Ureter (tissue), 1 donor: ENCODE data around the gene EEF1AKMT1. TPM values are rescaled to one million over a fixed set of nuclear protein-coding genes. Genes with fewer than 3 reads are reported as not detected.
"Not testable (repeated sequence)": the region's sequence is repeated elsewhere in the genome, so short reads cannot be mapped to it uniquely, and the experiment has no call there.

Experiments used
- DNase-seq: peaks from one replicate; pipeline ENCODE4 v3.0.0-alpha.2; 2020; ENCODE audit warnings: low spot score
- total RNA-seq: library from RNA; stranded (reverse); gene quantifications from one replicate; pipeline ENCODE4 v1.2.4, GENCODE V29; 2023
- donor health status: DM: yes; HTN: yes; CAD: no.

The EEF1AKMT1 gene
- total RNA-seq, 1 donor from 2014 or later: 14.2 TPM

DNA sequence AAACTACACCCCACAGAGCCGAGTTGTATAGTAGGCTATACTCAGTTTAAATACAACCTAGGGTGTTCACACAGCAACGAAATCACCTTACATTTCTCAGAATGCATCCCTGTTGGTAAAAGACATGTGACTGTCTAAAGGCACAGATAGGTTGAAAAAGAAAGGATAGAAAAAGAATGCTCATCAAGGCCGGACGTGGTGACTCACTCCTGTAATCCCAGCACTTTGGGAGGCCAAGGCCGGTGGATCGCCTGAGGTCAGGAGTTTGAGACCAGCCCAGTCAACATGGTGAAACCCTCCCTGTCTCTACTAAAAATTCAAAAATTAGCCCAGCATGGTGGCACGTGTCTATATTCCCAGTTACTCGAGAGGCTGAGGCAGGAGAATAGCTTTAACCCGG, 74.0 kb downstream of the EEF1AKMT1 start:
- DNase-seq: no peak

GRCh38 chr13:20696073-20696472, 77.7 kb downstream of the EEF1AKMT1 start:
- DNase-seq: no peak

DNA sequence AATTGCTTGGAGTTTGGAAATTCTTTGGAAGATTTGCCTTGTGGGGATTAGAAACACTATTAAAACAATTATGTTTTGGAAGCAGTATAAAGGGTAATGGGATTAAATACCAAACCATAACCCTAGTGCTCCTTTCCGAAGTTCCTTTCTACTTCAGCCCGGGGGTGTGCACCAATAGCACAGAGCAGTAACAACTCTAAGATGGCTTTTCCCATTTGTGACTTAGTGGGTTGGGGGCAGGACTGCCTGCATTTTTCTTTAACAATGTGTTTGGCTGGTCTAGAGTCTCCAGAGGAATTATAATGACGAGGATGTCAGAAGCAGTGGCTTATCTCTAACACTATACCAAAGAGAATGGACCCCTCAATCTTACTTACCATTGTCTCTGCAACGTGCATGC, 82.1 kb downstream of the EEF1AKMT1 start:
- no peak for DNase-seq

DNA sequence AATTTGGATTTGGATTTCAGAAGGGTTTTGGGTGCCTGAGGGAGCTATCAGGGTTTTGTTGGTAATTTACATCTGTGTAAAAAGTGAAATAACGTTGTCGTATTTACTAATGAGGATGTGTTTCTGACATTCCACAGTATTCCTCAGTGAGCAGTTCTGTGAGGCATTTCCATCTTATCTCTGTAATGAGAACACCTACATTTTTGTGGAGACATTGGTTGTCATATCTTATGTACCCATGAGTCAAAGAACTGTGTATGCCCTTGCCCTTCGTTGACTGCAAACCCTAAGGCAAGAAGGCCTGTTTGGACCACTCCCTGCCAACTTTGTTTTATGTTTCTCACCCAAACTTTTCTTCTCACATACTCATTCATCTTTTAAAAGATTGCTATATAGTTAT, 84.5 kb downstream of the EEF1AKMT1 start:
- no peak for DNase-seq

DNA sequence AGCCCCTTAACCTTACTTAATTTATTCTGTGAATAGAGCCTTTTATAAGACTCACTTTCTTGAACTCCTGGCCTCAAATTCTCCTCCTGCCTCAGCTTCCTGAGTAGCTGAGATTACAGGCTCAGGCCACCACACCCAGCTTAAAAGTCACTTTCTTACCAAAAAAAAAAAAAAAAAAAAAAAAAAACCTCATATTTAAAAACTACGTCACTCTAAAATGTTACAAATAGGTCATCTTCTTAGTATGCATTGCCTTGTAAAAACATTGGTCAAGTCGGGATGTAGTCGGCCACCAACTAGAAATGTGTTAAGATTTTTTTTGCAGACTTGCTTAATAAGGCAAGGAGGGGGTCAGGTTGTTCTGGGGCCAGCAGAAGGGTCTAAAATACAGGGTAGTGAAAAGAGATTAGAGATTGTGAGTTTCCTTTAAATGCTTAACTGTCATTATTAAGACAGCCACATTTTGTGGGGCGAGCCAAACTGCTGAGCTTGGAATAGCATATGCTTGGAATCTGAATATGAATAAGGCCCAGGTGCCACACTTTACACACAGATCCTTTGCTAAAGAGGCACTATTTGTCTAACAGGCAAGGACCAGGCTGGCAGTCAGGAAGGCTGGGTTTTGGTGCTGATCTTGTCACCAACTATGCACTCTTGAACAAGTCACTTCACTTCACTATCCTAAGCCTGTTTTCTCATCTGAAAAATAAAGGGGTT, 86.7 kb downstream of the EEF1AKMT1 start:
- DNase-seq: no peak

DNA sequence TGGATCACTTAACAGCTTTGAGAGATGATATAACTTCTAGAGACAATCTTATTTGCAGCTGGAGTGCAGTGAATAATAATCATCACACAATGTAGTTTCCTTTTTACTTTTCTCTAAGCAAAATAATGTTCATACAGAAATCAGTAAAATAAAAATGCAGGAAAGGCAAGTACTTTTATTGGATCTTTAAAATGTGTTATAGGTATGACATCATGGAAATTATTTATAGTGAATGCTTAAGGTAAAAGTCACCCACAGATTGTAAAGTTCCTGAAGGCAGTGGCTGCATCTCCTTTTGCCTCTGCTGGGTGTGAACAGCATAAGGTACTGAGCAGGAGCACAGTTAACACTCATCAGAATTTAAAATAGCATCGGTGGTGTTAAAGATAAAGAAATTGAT, 87.6 kb downstream of the EEF1AKMT1 start:
- no peak for DNase-seq

DNA sequence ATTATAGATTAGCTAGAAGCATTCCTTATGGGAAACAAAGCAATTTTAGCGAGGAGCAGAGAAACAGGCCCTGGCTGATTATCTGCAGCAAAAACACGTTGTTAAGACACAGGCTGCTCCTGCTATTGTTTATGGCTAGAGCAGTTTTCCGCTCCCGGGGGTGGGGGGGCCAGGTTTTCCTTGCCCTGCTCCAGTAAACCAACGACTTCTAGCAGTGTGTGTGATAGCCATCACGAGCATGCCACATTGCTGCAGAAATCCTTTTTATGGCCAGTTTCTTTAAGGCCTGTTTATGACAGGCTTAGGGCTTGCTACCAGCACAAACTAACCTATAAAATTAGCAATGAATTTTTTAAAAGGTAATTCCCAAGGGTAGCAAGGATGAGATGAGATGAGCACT, 88.7 kb downstream of the EEF1AKMT1 start:
- no peak for DNase-seq

- no peak for DNase-seq
These were observed 89.2 kb downstream of the EEF1AKMT1 start for GRCh38 chr13:20684546-20684945.

- DNase-seq: no peak
These were observed 89.7 kb downstream of the EEF1AKMT1 start for GRCh38 chr13:20684041-20684440.

DNA sequence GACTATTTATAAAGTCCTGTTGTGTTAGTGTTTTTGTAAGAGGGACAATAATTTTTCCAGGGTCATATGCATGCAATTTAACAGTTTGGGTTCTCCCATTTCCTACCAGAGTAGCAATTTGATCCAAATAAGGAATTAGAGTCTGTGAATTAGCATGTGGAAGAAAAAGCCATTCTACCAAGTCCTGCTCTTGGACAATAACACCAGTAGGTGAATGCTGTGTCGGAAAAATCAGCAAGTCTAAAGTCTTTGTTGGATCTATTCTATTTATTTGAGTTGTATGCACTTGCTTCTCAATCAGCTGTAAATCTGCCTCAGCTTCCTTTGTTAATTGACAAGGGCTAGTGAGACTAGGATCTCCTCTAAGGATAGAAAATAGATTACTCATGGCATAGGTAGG, 91.7 kb downstream of the EEF1AKMT1 start:
- DNase-seq: no peak

GRCh38 chr13:20681481-20681880, 92.3 kb downstream of the EEF1AKMT1 start:
- DNase-seq: not testable (repeated sequence)

DNA sequence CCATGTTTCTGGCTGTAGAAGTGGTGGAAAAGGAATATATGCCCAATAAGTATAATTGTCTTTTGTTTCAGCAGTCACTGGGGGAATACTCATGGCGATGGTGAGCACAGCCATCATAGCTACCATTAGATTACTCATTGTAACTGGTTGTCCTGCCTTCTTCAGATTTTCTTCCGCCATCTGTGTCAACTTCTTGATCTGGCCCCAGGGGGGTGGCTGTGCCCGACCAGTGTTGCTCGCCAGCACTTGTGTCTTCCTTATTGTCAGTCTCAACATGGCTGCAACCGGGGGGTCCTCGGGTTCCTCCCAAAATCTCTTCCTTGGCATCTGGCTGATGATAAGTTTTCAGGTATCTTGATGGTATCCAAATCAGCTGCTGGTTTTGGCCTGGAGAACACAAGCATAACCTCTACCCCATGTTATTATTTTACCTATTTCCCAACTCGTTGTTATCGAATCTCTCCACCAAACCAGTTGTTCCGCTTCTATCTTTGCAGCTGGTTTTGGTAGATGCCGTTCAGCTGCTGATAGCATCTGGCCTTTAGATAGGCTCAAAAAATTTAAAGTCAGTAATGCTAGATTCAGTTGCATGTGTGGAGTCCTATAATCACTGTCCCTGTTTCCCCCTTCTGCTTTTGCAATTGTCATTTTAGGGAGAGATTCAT, 93.2 kb downstream of the EEF1AKMT1 start:
- no peak for DNase-seq

GRCh38 chr13:20679879-20680278, 93.9 kb downstream of the EEF1AKMT1 start:
- no peak for DNase-seq

Other genes with a start within 250 kb of the EEF1AKMT1 start
- gene CRYL1, start 248.1 kb downstream of the EEF1AKMT1 start, total RNA-seq: 35.0 TPM
- gene IFT88, start 206.8 kb downstream of the EEF1AKMT1 start, total RNA-seq: 20.7 TPM
- gene IL17D, start 70.3 kb downstream of the EEF1AKMT1 start, total RNA-seq: 3.9 TPM
- gene XPO4, start 128.8 kb upstream of the EEF1AKMT1 start, total RNA-seq: 25.6 TPM